Posterior cingulate gyrus (tissue), 11 donors: ENCODE data around the gene DAZAP1.
A peak's percentile ranks its signal among the peaks of the same experiment; 100 is the strongest.

Experiments used
- DNase-seq, 10 donors: peaks; one replicate each; pipeline versions ENCODE4 v3.0.0 to v3.0.0-alpha.2; 2020 to 2021; ENCODE audit warnings: mixed read lengths in 3 of 10
- intact Hi-C: fragments of 100-400 bp; cut with DNase I; formaldehyde crosslinking; loops from one replicate; pipeline ENCODE4 v1.15.1; 2023

Gene DAZAP1

DNA sequence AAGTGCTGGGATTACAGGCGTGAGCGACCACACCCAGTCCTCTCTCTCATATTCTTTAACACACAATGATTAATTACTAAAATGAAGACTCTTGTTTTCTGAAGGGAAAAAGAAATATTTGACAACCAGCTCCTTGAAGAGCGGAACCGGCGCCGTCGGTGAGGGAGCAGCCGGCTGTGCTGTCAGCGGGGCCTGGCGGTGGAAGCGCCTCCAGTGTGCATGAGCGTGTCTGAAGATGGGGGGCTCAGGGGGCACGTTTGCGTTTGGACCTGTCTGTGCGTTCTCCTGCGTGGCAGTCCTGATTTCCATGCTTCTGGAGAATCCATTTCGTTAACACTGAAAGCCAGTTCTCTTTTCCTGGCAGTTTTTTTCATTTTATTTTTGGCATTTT is 31.0 kb upstream of the DAZAP1 start:
- no peak for DNase-seq
- intact Hi-C loops = no loop called here

DNA sequence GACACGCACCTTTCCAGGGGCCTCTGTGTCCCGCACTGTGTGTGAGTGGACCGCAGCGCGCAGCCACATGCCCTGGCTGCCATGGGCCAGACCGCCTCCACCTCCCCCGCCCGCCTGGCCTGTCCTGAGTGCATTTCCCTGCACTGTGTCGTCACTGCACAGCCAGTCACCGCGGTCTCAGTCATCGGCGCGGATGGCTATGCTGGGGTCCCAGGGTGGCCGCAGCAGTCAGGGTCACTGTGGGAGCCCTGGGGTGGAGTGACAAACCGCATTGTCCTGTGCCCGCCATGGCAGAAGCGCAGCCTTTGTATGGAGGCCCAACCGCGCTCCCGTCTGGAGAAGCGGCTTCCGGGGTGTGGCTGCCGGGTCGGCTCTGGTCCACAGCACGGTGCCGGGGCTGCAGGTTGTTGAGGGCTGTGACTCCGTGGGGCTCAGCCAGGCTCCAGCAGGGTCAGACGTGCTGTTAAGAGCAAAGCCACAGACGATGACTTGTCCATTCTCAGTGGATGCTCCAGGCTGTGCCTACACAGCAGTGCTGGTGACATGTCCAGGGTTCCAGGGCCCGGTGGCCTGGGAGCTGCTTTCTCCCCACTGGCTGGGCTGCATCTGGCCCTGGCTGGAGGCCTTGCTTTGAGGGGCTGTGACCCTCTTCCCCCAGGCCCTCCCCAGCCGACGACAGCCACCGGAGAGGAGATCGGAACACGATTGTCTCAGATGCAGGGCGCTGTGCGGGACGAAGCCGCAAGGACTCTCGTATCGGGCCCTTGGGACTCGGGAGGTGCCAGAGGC is 30.0 kb upstream of the DAZAP1 start:
- no peak for DNase-seq
- intact Hi-C loops = no loop called here

DNA sequence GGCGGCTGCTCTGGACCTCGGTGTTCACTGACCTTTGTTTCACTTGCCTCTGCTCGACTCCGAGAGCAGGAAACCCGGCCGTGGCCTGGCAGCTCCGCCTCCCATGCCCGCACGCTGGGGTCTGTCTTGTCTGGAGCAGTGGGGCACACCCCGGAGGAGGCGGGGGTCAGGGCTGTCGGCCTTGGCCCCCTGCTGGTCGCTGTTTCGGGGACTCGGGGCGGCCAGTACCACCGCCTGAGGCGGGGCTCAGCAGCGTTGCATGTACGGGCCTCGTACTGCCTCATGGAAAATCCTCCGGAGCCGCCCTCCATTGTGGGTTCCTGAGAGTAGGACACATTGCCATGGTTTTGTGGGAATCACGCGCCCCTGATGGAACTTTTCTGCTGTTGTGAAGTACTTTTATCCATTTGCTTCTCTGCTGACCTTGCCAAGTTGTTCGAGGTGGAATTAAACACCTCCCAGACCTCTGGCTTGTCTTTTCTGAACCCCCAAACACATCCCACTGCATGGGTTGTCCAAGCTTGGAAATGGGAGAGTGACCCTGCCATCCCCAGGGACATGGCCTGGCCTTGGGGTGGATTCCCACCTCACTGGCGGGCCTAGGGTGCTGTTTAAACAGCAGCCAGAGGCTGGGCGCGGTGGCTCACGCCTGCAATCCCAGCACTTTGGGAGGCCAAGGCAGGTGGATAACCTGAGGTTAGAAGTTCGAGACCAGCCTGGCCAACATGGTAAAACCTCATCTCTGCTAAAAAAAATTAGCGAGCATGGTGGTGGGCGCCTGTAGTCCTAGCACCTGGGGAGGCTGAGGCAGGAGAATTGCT is 29.2 kb upstream of the DAZAP1 start:
- DNase-seq = no peak
- intact Hi-C loops = no loop called here

DNA sequence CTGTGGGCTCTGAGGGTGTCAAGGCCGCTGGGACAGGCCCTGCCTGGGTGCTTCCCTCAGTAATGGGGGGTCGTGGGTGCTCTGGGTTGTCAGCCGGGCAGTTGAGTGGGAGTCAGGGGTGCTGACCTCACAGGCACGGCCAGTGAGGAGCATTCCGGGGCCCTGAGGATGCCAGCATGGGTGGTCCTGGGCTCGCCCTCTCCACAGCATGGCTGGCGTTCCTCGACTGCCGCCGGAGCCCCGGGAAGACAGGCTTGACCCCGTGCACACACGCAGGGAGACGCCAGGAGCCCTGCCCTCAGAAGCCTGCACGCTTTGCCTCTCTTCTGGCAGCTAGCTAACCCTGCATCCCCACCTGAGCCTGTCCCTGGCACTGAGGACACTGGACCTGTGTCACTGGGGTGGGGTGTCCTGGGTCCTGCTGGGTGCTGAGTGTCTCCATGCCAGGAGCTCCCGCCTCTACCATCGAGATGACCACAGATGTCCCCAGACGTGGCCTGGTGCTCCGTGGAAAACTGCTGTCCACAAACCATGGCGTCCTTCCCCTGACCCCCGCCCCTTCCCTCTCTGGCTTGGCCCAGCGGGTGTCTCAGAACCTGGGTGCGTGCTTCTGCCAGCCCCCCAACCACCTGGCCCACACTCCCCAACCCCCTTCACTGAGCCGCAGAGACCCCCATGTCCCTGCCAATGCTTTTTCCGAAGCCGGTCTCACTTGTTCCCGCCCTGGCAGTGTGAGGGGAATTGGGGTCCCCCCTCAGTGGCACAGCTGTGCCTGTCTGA is 28.1 kb upstream of the DAZAP1 start:
- intact Hi-C loops = no loop called here
- no peak for DNase-seq

DNA sequence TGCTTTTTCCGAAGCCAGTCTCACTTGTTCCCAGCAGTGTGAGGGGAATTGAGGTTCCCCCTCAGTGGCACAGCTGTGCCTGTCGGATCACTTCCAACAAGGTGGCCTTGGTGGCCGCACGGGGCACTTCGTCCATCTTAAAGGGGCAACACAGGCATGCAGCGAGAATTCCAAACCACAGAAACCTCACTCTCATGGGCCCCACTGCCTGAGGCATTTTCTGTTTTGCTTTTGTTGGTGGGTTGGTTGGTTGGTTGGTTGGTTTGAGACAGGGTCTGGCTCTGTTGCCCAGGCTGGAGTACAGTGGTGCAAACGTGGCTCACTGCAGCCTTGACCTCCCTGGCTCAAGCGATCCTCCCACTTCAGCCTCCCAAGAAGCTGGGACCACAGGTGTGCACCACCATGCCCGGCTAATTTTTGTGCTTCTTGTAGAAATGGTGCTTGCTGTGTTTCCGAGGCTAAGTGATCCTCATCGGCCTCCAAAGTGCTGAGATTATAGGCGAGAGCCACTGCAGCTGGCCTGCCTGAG is 27.4 kb upstream of the DAZAP1 start:
- DNase-seq = no peak
- intact Hi-C loops = no loop called here

DNA sequence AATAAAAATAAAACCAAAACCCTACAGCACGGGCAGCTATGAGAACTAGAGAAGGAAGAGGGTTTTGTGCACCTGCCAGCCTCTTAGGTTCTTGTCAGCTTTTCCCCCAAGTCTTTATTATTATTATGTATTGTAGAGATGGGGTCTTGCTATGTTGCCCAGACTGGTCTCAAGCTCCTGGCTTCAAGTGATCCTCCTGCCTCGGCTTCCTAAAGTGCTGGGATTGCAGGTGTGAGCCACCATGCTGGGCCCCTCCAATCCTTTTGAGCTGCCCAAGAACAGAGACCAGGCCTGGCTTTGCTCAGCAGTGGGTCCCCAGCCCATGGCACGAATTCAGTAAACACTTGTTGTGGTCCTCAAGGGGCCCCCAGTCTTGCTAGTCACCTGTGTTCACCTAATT is 25.1 kb upstream of the DAZAP1 start:
- no peak for DNase-seq
- intact Hi-C loops = no loop called here

DNA sequence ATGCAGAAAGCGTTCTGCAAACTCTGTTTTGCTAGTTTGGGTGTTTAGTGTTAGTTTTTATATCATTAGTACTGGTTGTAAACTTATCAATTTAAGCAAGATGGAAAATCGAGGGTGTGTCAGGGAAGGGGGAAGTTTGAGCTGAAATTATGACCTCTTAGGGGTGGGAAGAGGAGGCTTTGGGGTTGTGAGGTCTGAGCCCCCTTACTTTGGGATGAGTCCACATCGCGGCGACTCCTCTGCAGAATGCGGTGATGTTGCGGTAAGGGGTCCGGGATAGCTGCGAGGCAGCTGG is 24.4 kb upstream of the DAZAP1 start:
- no peak for DNase-seq
- intact Hi-C loops = no loop called here

DNA sequence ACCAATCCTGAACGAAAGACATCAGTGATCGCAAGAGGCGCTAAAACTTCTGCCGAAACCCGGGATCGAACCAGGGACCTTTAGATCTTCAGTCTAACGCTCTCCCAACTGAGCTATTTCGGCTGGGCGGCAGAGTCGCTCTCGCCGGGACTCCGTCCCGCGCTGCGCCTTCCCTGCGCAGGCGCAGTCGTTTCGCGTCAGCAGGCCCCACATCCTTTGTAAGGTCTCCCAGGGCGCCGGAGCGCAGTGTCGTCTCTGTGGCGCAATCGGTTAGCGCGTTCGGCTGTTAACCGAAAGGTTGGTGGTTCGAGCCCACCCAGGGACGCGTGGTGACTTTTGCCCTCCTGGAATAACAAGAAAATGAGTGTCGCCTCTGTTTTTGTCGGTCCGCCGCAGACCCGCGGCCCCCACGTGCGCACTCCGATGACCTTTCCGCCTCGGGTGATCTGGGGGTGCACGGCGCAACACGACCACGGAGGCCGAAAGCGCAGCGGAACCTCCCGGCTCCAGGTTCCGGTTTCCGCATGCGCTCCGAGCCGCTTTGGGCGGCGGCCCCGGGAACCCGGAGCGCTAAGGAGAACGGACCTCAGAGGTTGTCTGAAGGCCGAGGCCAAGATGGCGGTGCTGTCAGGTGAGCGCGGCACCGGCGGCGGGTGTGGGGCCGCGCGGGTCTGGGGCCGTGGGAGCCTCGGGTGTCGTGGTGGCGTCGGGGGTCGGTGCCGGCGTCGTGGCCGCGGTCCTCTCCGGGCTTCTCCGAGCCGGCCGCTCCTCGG is 23.9 kb upstream of the DAZAP1 start, which contains the start of gene NDUFS7:
Gene NDUFS7 (plus strand): TSS at position 596 of the 773 bp plus-strand sequence. CDS start 20 bp downstream, at position 616.
- DNase-seq = peak; percentile 88 to 98 (median 91)
- intact Hi-C loops = no loop called here

DNA sequence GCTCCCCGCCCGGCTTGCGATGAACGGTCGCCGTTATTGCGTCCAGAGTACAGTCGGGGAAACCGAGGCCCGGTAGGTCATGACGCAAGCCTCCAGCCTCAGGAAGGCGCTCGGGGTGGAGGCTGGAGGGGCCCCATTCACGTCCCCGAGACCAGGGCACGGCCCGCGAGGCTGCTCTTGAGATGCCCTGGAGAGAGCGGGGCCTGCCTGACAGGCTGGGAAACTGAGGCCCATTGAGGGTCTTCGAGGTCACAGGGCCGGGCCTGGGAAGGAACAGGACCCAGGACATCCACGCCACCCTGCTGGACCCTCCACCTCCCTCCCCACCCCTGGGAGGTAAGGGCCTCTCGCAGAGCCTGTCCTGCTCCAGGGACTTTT is 23.3 kb upstream of the DAZAP1 start:
- DNase-seq = peak in 1 of 10 donors; percentile 82
- intact Hi-C loops = no loop called here

DNA sequence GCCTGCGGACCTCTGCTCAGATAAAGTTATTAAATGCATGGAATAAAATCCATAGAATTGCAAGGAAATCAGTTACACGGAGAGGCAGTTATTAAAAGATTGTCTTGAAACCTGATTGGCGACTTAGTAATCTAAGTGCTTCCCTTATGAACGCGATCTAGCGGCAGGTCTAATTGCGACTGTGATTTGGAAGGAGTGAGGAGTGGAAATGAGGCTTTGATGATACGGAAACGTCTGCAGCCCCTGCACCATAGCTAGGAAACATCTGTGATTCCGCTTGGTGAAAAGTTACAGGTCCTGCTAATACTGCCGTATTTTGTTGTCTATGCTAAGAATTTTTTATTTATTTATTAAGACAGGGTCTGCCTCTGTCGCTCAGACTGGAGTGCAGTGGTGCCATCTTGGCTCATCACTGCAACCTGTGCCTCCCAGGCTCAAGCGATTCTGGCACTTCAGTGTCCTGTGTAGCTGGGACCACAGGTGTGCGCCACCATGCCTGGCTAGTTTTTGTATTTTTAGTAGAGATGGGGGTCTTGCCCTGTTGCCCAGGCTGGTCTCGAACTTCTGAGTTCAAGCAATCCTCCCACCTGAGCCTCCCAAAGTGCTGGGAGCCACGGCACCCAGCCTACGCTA is 22.8 kb upstream of the DAZAP1 start:
- intact Hi-C loops = no loop called here
- DNase-seq = no peak

DNA sequence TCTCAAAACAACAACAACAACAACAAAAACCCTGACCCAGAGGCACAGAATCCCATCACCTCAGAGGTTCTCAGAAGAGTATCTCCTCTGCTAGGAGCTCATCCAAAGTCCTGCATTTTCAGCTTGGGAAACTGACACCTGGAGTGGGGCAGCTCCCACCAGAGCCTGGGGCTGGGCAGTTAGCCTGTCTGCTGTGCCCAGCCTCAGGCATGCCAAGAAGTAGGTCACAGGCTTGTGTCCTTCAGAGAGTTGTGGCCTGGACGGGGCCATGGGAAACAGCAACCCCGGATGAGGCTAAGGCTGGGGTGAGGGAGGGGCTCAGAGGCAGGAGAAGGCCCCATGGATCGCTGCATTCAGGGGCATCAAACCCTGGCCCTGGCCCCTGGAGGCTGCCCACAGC is 21.6 kb upstream of the DAZAP1 start:
- intact Hi-C loops = no loop called here
- DNase-seq = no peak

DNA sequence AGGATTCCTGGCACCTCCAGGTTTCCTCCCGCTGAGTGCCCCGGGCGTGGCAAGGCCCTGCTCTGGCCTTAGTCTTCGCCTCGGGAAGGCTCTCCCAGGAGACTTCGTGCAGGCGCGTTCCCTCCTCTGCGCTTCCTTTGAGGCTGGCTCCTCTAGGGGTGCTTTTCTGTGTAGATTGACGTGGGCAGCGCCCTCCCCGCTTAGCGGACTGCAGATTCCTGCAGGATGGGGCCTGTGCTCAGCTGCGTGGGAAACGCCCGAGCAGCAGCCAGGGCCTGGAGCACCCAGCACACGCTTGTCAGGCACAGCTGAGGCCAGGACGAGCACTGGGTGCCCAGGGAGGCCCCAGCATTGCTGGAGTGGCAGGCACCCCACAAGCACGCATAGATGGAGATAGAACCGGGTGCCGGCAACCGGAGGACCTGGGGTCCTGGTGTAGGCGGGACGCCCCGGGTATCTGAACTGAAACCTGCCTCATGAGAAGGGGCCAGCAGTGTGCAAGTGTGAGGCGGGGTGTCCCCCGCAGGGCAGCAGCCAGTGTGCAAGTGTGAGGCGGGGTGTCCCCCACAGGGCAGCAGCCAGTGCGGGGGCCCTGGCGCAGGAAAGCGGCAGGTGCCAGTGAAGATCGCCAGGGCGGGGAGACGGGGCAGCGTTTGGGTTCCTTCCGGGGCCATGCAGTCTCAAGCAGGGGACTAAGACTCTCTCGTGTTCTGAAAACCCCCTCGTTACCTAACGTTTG is 20.3 kb upstream of the DAZAP1 start:
- intact Hi-C loops = no loop called here
- DNase-seq = peak in 4 of 10 donors; percentile 34 to 94 (median 76)

DNA sequence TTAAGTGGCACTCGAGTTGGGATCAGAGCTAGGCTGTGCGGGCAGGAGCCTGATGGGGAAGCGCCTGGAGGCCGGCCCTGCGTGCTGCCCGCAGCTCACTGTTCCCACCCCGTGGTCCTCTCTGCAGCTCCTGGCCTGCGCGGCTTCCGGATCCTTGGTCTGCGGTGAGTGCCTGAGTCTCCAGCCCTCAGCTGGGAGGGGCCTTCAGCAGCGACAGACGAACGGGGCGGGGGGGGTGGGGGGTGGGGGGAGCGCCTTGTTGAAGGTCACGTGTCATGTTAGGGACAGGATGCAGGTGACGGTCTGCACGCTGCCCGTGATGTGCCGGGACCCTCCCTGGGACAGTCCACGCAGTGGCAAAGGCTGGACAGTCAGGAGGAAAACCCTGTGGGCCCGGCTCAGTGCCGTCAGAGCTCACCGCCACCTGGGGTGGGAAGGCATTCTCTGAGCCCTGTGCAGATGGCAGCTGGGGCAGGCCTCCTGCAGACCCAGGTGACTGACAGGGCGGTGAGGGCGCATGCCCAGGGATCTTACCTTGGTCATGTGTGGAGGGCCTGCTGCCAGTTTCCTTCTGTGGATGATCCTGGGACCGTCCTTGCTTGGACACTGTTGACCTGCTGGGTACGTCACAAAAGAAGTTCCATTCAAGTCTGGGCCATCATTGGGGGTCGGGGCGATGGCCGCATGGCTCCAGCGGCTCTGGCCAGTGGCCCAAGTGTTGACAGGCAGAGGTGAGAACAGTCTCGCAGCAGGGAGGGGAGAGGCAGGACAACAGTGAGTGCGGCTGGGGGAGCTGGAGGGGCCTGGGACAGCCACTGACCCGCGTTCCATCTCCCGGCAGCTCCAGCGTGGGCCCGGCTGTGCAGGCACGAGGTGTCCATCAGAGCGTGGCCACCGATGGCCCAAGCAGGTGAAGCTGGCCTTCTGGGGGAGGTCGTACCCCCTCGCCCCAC is 19.4 kb upstream of the DAZAP1 start:
- DNase-seq = peak in 1 of 10 donors; percentile 85
- intact Hi-C loops = no loop called here

DNA sequence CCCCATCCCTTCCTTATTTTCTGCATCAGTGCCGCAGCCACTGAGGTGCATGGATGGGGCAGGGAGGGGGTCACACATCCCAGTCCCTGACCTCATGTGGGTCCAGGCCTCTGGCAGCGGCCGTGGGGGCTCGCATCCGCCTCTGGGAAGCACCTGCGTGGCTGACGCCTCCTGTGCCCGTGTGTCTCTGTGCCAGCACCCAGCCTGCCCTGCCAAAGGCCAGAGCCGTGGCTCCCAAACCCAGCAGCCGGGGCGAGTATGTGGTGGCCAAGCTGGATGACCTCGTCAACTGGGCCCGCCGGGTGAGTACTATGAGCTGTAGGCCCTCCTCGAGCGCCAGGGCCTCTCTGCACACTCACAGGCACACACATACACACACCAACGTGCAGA is 18.8 kb upstream of the DAZAP1 start:
- intact Hi-C loops = no loop called here
- no peak for DNase-seq

DNA sequence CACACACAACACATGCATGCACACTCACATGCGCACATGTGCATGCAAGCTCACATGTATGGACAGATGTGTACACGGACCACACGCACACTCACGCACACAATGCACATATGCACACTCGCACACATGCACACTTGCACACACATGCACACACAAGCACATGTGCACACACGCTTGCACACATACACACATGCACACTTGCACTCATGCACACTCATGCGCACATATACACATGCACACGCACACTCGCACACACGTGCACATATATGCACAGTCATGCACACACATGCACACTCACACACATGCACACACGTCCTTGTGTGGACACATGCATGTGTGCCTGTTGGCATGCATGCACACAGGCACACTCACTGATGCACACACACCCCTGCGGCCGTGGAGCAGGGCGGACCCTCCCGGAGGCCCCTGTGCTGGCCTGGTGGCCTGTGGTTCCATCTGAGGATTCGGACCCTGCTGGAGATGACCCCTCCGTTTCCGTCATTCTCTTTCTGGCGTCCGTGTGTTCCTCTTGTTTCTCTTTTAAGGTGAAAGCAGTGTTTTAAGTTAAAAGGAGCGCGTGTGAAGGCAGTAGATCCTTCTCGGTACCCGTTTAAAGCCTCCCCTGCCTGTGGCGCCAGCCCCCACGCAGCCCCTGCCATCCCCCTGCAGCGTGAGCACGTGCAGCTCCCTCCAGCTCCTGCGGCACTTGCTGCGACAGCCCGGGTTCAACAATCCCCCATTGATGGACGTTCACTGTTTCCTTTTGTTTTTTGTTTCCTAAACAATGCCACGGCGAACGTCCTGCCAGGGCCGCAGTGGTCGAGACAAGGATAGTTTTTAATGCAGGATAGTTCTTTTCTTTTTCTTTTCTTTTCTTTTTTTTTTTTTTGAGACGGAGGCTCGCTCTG is 18.1 kb upstream of the DAZAP1 start:
- DNase-seq = peak in 8 of 10 donors; percentile 57 to 97 (median 78)
- intact Hi-C loops = no loop called here

DNA sequence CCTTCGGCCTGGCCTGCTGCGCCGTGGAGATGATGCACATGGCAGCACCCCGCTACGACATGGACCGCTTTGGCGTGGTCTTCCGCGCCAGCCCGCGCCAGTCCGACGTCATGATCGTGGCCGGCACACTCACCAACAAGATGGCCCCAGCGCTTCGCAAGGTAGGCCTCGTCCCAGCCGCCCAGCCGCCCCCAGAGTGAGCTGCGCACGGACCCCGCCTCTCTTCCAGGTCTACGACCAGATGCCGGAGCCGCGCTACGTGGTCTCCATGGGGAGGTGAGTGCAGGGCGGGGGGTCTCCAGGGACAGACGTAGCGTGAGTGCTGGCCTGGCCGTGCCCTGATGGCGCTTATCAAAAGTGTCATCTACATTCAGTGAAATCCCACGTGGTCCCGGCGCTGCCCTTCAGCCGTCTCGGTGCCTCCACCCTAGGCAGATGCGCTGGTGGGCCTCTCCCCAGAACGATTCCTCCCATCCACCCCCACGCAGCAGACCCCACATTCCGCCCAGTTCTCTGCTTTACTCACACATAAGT is 16.4 kb upstream of the DAZAP1 start:
- intact Hi-C loops = no loop called here

DNA sequence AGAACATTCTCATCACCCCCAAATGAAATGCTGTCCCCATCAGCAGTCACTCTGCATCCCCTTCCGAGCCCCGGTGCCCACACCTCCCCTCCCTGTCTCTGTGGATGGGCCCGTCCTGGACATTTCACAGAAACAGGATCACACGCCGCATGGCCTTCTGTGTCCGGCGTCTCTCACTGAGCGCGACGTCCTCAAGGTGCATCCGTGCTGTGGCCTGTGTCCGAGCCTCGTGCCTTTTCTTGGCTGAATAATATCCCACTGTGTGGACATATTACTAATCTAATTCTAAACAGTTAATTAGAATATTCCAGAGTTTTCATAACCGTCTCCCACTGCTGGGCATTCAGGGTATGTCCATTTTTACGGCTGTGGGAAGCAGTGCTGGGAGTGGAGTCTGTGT is 15.0 kb upstream of the DAZAP1 start:
- no peak for DNase-seq
- intact Hi-C loops = no loop called here

More for the DNA sequence above, 16.4 kb upstream of the DAZAP1 start:
- DNase-seq = peak in 1 of 10 donors; percentile 86
